IPS-18a (cell line): Measurements from ENCODE around the gene TMEM185A.
"Not testable (repeated sequence)": the region's sequence is repeated elsewhere in the genome, so short reads cannot be mapped to it uniquely, and the experiment has no call there.

ENCODE experiments used
- H3K27ac ChIP-seq: one replicate; pipeline ENCODE4 v1.5.1; 2013; ENCODE audit warnings: low read length
- H3K27me3 ChIP-seq: one replicate; pipeline ENCODE4 v1.6.1; 2013; ENCODE audit warnings: mild to moderate bottlenecking, low read length; ENCODE audit not compliant: control insufficient read depth, insufficient read depth
- H3K36me3 ChIP-seq: one replicate; pipeline ENCODE4 v1.6.1; 2013; ENCODE audit warnings: low read depth, low read length; ENCODE audit not compliant: control insufficient read depth
- H3K4me1 ChIP-seq: one replicate; pipeline ENCODE4 v1.6.1; 2013; ENCODE audit warnings: low read depth, low read length; ENCODE audit not compliant: control insufficient read depth
- H3K4me3 ChIP-seq: one replicate; pipeline ENCODE4 v1.5.1; 2013; ENCODE audit warnings: low read length
- H3K9ac ChIP-seq: one replicate; pipeline ENCODE4 v1.6.1; 2013; ENCODE audit warnings: mild to moderate bottlenecking, low read length, moderate library complexity
- H3K9me3 ChIP-seq: one replicate; pipeline ENCODE4 v1.6.1; 2013; ENCODE audit warnings: low read depth, low read length; ENCODE audit not compliant: control insufficient read depth

Gene TMEM185A

DNA sequence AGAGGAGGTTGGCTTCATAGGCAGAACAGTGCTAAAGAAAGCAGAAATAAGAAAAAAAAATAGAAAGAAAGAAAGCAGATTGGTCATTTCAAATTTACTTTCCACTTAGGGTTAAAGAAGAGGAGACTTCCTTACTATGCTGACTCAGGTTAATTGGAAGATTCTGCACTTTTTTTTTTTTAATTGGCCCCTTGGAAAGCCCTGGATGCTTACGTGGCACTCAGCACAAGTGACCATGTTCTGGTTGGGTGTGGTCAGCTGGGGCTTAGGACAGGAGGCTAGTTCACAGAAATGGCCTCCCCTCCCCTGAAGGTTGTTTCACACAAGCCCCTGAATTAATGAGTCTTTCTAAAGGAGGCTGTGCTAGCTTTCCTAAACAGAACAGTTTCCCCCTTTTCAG lies 58.8 kb downstream of the TMEM185A start:
- no peaks in the 10 kb centered on the region for H3K36me3 ChIP-seq
- no peaks in the 10 kb centered on the region for H3K4me1 ChIP-seq
- no peak overlapping the region for H3K9ac ChIP-seq
- H3K9me3 ChIP-seq = peaks cover 17% of the 10 kb centered on the region
- no peak overlapping the region for H3K4me3 ChIP-seq
- H3K27ac ChIP-seq = no peak overlapping the region
- no peaks in the 10 kb centered on the region for H3K27me3 ChIP-seq

DNA sequence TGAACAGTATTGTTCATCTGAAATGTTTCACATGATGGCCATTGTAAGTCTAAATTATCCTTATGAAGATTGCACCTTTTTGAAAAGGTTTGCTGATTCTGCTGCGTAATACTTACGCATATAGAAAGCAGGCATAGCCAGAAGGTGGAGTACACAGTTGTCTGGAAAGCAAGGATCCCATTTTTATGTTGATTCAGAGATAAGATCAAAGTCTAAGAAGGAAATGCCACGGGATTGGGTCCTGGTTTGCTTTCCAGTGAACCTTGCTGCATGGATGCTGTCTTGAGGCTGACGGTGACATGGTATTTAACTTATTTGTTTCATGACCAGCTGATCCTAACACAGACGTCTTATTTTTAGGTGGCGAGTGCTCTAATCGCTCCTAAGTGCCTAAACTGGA lies 59.8 kb downstream of the TMEM185A start:
- Histone ChIP-seq H3K27ac (no peak overlapping the region), H3K9ac (no peak overlapping the region), H3K36me3 (no peaks in the 10 kb centered on the region), H3K4me3 (no peak overlapping the region), H3K27me3 (no peaks in the 10 kb centered on the region), H3K4me1 (no peaks in the 10 kb centered on the region), H3K9me3 (peaks cover 23% of the 10 kb centered on the region)

DNA sequence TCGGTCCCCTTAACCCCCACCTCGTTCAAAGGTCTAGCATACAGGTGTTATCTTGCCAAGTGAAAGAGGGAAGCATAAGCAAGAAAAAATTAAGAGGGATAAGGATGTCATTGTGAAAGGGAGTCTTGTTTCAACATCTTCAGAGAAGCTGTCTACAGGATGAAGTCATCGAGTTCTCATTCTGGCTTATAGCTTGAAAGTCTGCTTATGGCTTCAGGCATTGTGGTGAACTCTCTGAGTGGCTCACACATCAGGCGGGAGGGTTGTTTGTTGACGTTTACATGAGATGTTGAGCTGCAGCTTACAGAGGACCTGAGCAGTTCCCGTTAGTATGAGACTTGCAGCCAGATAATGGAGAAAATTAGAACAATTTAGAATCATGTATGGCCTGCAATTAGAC lies 60.9 kb downstream of the TMEM185A start:
- H3K4me1 ChIP-seq = no peaks in the 10 kb centered on the region
- H3K9ac ChIP-seq = no peak overlapping the region
- H3K27me3 ChIP-seq = no peaks in the 10 kb centered on the region
- no peaks in the 10 kb centered on the region for H3K36me3 ChIP-seq
- no peak overlapping the region for H3K4me3 ChIP-seq
- no peak overlapping the region for H3K27ac ChIP-seq
- H3K9me3 ChIP-seq = peaks cover 23% of the 10 kb centered on the region

DNA sequence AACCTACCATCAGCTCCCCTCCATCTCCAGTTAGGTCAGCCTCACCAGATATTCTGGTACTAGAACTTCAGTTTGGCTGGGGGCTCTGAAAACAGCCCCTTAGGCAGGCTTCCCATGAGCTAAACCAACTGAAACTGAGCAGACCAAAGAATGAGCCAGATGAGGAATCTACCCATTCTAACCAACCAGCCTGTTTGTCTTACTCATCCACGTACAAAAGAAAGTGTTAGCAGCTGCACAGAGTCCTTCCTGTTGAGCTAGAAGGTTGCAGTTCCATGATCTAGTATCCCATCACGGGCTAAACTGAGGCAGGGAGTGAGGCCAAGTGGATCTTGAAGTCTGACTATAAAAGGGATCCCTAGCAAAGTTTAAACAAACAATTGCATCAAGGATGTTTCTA lies 61.8 kb downstream of the TMEM185A start:
- H3K9me3 ChIP-seq = peaks cover 23% of the 10 kb centered on the region
- no peaks in the 10 kb centered on the region for H3K4me1 ChIP-seq
- no peaks in the 10 kb centered on the region for H3K36me3 ChIP-seq
- no peak overlapping the region for H3K4me3 ChIP-seq
- no peak overlapping the region for H3K27ac ChIP-seq
- H3K27me3 ChIP-seq = no peaks in the 10 kb centered on the region
- no peak overlapping the region for H3K9ac ChIP-seq

DNA sequence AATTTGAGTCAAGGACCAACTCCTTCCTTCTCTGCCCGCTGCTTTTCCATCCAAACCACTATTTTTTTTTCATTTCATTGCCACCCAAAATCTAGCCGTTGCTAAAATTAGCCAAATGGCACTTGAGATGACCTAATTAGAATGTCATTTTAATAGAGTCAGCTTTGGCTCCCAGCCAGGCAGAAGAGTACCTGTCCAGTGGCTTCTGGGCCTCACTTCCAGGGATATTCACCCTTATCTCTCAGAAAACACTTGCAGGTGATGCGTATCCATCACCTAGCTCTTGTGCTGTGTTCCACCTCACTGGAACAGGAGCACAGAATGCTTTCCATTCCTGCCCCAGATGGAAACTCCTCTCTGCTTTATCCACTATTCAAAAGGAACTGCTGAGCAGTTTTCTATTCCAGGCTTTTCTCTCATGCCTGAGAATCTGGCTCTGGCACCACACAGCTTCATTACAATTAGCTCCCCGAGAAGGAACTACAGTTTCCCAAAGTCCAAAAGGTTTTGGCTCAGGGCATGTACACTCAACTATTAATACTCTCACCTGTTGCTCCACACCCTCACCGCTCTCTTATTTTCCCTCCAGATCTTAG lies 62.8 kb downstream of the TMEM185A start:
- Histone ChIP-seq H3K9ac (no peak overlapping the region), H3K36me3 (no peaks in the 10 kb centered on the region), H3K4me1 (no peaks in the 10 kb centered on the region), H3K4me3 (no peak overlapping the region), H3K27me3 (no peaks in the 10 kb centered on the region), H3K27ac (no peak overlapping the region), H3K9me3 (peaks cover 23% of the 10 kb centered on the region)

DNA sequence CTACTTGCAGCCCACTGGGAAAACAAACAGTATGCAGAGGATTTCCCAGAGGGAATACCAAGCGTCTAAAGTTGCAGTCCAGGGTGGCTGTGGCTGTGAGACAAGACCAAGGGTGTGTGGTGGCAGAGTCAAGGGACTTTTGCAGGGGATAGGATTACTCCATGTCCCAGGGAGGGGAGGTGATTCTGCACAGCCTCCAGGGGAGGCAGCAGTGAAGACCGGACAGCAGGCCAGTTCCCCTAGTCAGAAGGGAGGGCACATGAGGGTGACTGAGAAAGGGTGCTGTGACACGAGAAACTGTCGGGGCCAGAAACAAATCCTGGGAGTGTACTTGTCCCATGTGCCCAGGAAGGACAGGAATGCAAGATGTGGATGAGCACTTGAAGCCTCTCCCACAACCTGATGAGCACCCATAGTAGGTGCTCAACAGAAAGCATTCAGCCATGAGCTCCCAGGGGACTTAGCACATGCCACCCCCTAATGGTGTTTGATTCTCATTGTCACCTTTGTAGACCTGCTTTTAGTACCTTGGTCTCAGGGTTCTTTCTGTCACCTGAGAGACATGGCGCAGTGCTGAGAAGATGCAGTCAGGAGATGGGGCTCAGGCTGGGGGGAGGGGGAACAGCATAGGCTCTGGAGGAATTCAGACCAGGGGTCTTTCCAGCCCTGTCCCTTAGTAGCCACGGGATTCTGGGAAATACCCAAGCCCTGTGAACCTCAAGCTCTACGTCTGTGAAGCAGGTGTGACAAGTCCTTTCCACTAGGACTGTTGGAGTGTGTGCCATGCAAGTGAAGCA lies 63.8 kb downstream of the TMEM185A start:
- Histone ChIP-seq H3K9me3 (peaks cover 23% of the 10 kb centered on the region), H3K36me3 (no peaks in the 10 kb centered on the region), H3K4me1 (no peaks in the 10 kb centered on the region), H3K27ac (no peak overlapping the region), H3K9ac (no peak overlapping the region), H3K4me3 (no peak overlapping the region), H3K27me3 (no peaks in the 10 kb centered on the region)

DNA sequence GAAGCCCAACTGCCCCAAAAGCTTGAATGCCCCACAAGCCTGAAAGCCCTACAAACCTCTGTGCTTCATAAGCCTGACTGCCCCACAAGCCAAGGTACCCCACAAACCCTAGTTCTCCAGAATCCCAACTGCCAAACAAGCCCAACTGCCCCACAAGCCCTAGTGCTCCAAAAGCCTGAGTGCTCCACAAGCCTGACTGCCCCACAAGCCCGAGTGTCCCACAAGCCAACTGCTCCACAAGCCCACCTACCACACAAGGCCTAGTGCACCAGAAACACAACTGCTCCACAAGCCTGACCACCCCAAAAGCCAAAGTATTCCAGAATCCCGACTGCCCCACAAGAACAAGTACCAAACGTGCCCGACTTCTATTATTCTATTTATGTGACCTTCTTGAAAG lies 68.2 kb downstream of the TMEM185A start:
- no peaks in the 10 kb centered on the region for H3K36me3 ChIP-seq
- no peaks in the 10 kb centered on the region for H3K4me1 ChIP-seq
- no peak overlapping the region for H3K27ac ChIP-seq
- H3K9me3 ChIP-seq = peaks cover 6% of the 10 kb centered on the region
- H3K27me3 ChIP-seq = no peaks in the 10 kb centered on the region
- no peak overlapping the region for H3K9ac ChIP-seq
- H3K4me3 ChIP-seq = no peak overlapping the region

DNA sequence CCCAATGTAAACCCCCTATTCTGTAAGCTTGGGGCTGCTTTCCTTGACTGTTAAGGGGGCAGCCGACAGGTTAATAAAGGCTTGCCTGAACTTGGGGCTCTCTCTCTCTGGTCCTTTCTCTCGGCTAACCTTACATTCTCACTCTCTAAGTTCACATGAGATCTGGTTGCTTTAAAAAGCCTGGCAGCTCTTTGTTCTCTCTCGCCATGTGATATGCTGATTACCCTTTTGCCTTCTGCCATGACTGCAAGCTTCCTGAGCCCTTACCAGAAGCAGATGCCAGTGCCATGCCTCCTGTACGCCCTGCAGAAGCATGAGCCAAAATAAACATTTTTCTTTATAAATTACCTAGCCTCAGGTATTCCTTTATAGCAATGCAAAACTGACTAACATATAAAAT lies 76.3 kb downstream of the TMEM185A start:
- H3K9me3 ChIP-seq, H3K4me1 ChIP-seq, H3K36me3 ChIP-seq, H3K27me3 ChIP-seq, H3K27ac ChIP-seq, H3K9ac ChIP-seq, H3K4me3 ChIP-seq: not testable (repeated sequence)

DNA sequence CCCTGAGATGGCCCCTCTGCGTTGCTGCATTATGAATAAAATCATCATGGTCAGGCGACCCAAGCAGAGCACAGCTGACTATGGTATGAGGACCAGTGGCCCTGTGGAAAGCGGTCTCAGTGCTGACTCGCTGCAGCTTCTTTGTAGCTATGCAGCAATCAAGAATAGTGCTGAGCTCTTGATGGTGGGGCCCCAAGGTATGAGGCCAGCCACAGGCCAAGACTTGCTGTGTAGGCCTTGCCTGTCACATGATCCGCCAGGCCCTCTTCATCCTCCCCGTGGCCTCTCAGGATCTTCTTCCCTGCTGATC lies 79.7 kb downstream of the TMEM185A start:
- not testable (repeated sequence) for H3K4me3 ChIP-seq, H3K27me3 ChIP-seq, H3K36me3 ChIP-seq, H3K27ac ChIP-seq, H3K9ac ChIP-seq, H3K9me3 ChIP-seq, H3K4me1 ChIP-seq

DNA sequence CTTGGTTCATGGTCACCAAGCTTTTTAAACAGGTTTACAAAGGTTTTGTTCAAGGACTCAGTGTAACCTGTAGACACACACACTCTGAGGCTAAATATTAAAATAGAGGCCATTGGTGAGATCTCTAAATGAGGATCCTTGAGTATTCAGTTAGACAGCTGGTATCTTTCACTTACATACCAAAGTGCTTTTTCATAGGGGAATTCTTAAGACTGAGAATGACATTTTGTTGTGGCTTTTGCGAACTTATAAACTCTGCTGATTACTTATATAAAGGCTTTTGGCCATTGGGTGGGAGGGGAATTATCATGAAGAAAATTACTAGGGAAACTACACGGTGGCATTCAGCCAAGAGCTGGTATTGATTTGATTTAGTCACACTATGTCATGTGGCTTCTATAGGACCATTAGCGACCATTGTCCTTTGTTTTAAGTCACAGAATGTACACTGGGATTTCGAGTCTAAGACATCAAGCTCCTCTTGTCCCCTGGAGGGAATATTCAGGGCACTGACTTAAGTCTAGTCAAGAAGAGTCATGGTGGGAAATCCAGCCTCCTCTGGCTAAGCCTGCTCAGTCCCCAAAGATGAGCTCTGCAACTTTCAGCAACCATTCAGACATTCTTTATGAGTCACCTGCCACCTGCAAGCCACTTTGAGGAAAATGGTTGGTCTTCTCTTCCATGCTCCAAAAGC lies 80.2 kb downstream of the TMEM185A start:
- H3K9me3 ChIP-seq, H3K4me3 ChIP-seq, H3K36me3 ChIP-seq, H3K27ac ChIP-seq, H3K27me3 ChIP-seq, H3K4me1 ChIP-seq, H3K9ac ChIP-seq: not testable (repeated sequence)

DNA sequence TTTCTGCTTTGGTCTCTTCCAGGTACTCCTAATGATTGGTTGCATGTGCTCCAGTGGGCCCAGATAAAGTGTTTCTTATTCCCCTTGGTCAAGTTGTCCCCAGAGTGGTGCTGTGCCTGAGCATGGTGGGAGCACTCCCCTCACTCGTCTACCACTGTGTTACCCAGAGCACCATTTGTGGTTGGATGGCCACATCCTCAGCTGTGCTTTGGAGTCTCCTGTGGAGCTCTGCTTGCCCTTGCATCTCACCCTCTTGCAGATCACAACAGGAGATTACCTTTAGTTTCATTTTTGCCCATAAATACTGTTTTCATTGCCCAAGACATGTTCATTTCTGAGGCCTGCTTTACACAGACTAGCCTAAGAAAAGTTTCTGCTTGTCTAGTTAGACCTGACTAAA lies 81.1 kb downstream of the TMEM185A start:
- H3K9ac ChIP-seq, H3K9me3 ChIP-seq, H3K27me3 ChIP-seq, H3K4me1 ChIP-seq, H3K36me3 ChIP-seq, H3K4me3 ChIP-seq, H3K27ac ChIP-seq: not testable (repeated sequence)

DNA sequence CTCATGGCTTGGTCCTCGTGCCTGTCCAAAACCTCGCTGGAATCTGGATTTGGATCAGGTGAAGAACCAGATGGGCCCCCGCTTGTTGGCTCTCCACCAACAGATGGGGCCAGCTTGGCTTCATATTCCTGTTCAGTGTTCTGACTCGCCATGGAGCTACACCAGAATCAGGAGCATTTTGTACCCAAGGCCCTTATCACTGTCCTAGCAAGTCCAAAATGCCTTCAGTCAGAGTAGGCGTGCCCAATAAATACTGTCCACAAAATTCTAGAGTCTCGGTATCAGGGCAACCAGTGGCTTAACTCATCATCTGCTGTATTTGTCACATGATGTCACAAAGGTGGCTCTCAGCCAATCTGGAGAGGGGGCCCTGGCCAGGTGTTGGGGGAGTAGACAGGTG lies 81.9 kb downstream of the TMEM185A start, which contains the start of gene HSFX3:
Gene HSFX3, minus strand, starts transcription at position 224 of the 400 bp plus-strand sequence. Its CDS starts 72 bp downstream, at position 152.
- H3K4me1 ChIP-seq, H3K9ac ChIP-seq, H3K27ac ChIP-seq, H3K9me3 ChIP-seq, H3K36me3 ChIP-seq, H3K4me3 ChIP-seq, H3K27me3 ChIP-seq: not testable (repeated sequence)
